Measurements from ENCODE around the gene RAET1G. TPM values are rescaled to one million over a fixed set of nuclear protein-coding genes. Genes with fewer than 3 reads are reported as not detected.
"Not testable (repeated sequence)": the region's sequence is repeated elsewhere in the genome, so short reads cannot be mapped to it uniquely, and the experiment has no call there.

Gene RAET1G
- total RNA-seq, 1 donor: not detected

- H3K4me3 ChIP-seq (ENCODE audit: low read length); H3K9me3 ChIP-seq (ENCODE audit: low read depth, low read length): not testable (repeated sequence)
- Histone ChIP-seq H3K4me1 (ENCODE audit: insufficient read depth, low read length) (peaks cover 18% of the 10 kb centered on the region), H3K27me3 (ENCODE audit: insufficient read depth, low read length) (peaks cover 80% of the 10 kb centered on the region)
Measured at GRCh38 chr6:149959806-149960205, 36.9 kb upstream of the RAET1G start.

DNA sequence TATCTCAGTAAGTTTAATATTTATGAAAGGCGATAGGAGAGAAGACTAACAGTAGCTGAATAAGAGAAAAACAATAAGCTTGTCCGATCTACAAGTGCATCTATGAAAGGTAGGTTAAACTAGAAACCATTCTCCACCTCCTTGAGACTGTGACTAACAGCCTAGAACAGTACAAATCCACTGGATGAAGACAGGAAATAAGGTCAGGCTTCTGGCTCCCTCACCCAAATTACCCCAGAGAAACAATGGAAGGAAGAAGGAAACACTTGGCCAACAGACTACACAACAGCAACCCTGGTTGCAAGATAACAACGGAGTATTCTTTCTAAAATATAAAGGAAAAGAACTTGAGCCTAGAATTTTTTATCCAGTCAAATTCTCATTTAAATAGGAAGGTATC lies 35.2 kb upstream of the RAET1G start:
- H3K27me3 ChIP-seq (ENCODE audit: insufficient read depth, low read length): peaks cover 74% of the 10 kb centered on the region
- H3K9me3 ChIP-seq (ENCODE audit: low read depth, low read length); H3K4me3 ChIP-seq (ENCODE audit: low read length); H3K4me1 ChIP-seq (ENCODE audit: insufficient read depth, low read length): not testable (repeated sequence)

DNA sequence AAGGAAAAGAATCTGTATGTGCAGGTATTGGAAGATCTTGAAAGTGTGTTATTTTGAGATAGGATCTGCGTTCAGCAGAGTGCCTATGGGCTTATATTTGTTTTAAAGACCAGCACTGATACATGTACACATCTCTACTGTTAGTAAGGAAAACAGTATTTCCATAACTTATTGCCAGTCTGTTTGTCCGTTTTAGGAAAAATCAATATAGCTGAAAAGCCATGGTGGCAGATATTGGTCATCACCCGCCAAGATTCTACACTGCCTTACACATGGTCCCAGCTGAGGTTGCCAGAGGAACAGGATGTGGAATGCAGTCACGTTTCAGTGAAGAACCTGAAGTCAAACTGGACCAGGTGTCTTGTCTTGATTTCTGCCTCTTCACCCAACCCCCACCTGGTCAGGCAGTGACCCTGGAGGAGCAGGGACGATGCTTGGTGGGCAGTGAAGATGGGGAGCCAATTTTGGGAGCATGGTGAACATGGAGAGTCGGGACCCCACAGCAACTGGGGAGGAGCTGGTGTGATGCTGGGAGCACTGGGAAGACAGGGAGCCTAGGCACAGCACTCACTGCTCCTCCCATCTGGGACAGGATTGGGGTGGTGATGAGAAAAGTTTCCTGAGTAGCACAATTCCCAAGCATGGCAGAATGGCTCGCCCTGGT lies 32.9 kb upstream of the RAET1G start:
- H3K4me3 ChIP-seq (ENCODE audit: low read length); H3K4me1 ChIP-seq (ENCODE audit: insufficient read depth, low read length); H3K9me3 ChIP-seq (ENCODE audit: low read depth, low read length): not testable (repeated sequence)
- peaks cover 77% of the 10 kb centered on the region for H3K27me3 ChIP-seq (ENCODE audit: insufficient read depth, low read length)

DNA sequence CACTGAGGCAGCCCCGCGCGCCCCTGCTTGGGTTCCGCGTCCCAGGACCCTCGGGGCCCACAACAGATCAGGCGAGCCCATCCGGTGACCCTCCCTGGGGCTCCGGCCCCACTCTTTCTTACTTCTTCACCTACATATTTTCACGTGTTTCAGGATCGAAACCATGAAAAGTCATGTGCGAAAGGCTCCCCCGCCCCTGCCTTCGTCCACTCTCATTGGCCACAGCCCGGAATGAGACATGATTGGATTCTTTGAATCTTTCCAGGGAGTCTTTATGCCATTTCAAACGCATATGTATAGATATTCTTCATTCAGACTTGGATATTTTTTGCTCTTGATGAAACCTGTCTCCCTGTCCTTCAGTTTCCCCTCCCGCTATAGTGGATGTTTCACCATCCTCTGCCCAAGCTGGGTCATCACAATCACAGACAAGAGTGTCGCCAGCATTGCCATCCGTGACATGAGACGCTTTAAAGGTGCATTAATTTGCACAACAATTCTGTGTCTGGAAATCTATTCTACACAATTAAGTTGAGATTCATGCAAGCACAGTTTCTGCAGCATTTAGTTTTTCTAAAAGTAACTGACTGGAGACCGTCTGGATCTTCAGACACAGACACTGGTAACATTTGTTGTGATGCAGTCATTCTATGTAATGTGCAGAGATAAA lies 32.2 kb upstream of the RAET1G start:
- H3K4me1 ChIP-seq (ENCODE audit: insufficient read depth, low read length); H3K9me3 ChIP-seq (ENCODE audit: low read depth, low read length); H3K4me3 ChIP-seq (ENCODE audit: low read length): not testable (repeated sequence)
- H3K27me3 ChIP-seq (ENCODE audit: insufficient read depth, low read length): peaks cover 78% of the 10 kb centered on the region

GRCh38 chr6:149954328-149954983 lies 31.5 kb upstream of the RAET1G start:
- H3K9me3 ChIP-seq (ENCODE audit: low read depth, low read length); H3K4me3 ChIP-seq (ENCODE audit: low read length); H3K4me1 ChIP-seq (ENCODE audit: insufficient read depth, low read length): not testable (repeated sequence)
- H3K27me3 ChIP-seq (ENCODE audit: insufficient read depth, low read length): peaks cover 81% of the 10 kb centered on the region

GRCh38 chr6:149953934-149954327 lies 31.0 kb upstream of the RAET1G start:
- not testable (repeated sequence) for H3K4me1 ChIP-seq (ENCODE audit: insufficient read depth, low read length); H3K9me3 ChIP-seq (ENCODE audit: low read depth, low read length); H3K4me3 ChIP-seq (ENCODE audit: low read length)
- H3K27me3 ChIP-seq (ENCODE audit: insufficient read depth, low read length): peaks cover 80% of the 10 kb centered on the region

- not testable (repeated sequence) for H3K4me1 ChIP-seq (ENCODE audit: insufficient read depth, low read length); H3K9me3 ChIP-seq (ENCODE audit: low read depth, low read length); H3K4me3 ChIP-seq (ENCODE audit: low read length)
- H3K27me3 ChIP-seq (ENCODE audit: insufficient read depth, low read length): peaks cover 82% of the 10 kb centered on the region
Measured at GRCh38 chr6:149953390-149953789, 30.5 kb upstream of the RAET1G start.

GRCh38 chr6:149951626-149952025 lies 28.7 kb upstream of the RAET1G start:
- Histone ChIP-seq H3K27me3 (ENCODE audit: insufficient read depth, low read length) (peaks cover 68% of the 10 kb centered on the region), H3K4me1 (ENCODE audit: insufficient read depth, low read length) (no peaks in the 10 kb centered on the region), H3K9me3 (ENCODE audit: low read depth, low read length) (no peaks in the 10 kb centered on the region), H3K4me3 (ENCODE audit: low read length) (no peak overlapping the region)

GRCh38 chr6:149951096-149951495 lies 28.2 kb upstream of the RAET1G start:
- H3K27me3 ChIP-seq (ENCODE audit: insufficient read depth, low read length): peaks cover 64% of the 10 kb centered on the region

DNA sequence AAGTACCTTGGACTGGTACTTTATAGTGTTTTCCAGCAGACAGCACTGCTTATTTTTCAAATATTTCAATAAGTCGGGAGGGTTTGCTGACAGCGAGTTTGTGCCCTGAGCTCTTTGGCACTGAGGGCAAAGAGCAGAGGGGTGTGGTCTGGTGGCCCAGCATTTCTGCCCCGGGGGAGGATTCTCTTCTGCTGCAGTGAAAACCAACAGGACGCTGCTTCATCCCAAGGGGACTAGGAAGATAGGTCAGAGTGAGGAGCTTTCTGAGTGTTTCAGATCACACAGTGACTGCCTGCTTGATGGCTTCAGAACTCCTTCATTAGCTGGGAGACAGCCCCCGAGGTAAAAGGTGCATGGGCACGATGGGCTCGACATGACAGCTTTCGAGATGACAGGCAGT lies 27.5 kb upstream of the RAET1G start:
- no peaks in the 10 kb centered on the region for H3K9me3 ChIP-seq (ENCODE audit: low read depth, low read length)
- peaks cover 57% of the 10 kb centered on the region for H3K27me3 ChIP-seq (ENCODE audit: insufficient read depth, low read length)
- no peak overlapping the region for H3K4me3 ChIP-seq (ENCODE audit: low read length)
- H3K4me1 ChIP-seq (ENCODE audit: insufficient read depth, low read length): no peaks in the 10 kb centered on the region

More at GRCh38 chr6:149951096-149951495, 28.2 kb upstream of the RAET1G start:
- no peaks in the 10 kb centered on the region for H3K9me3 ChIP-seq (ENCODE audit: low read depth, low read length)
- H3K4me3 ChIP-seq (ENCODE audit: low read length): no peak overlapping the region
- no peaks in the 10 kb centered on the region for H3K4me1 ChIP-seq (ENCODE audit: insufficient read depth, low read length)

GRCh38 chr6:149948616-149949015 lies 25.7 kb upstream of the RAET1G start:
- no peaks in the 10 kb centered on the region for H3K9me3 ChIP-seq (ENCODE audit: low read depth, low read length)
- no peaks in the 10 kb centered on the region for H3K4me1 ChIP-seq (ENCODE audit: insufficient read depth, low read length)
- peaks cover 50% of the 10 kb centered on the region for H3K27me3 ChIP-seq (ENCODE audit: insufficient read depth, low read length)
- no peak overlapping the region for H3K4me3 ChIP-seq (ENCODE audit: low read length)

DNA sequence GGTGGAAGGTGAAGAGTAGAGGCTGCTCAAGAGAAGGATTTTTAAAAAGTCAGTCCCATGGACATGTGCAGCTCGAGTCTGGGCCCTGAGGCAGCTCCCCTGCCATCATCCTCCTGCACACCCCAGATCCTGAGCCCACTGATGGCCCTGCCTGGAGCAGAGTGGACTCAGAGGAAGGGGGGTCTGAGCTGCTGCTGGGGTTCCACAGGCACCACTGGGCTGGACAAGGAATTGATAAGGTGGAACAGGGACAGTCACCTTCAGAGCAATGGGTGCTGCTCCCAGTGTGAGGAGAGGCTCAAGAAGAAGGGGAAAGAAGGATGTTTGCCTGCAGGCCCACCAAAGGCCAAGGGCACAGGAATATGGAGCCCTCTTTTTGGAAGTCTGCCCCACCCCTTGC lies 25.1 kb upstream of the RAET1G start:
- Histone ChIP-seq H3K27me3 (ENCODE audit: insufficient read depth, low read length) (peaks cover 44% of the 10 kb centered on the region), H3K4me3 (ENCODE audit: low read length) (no peak overlapping the region), H3K4me1 (ENCODE audit: insufficient read depth, low read length) (no peaks in the 10 kb centered on the region), H3K9me3 (ENCODE audit: low read depth, low read length) (no peaks in the 10 kb centered on the region)

DNA sequence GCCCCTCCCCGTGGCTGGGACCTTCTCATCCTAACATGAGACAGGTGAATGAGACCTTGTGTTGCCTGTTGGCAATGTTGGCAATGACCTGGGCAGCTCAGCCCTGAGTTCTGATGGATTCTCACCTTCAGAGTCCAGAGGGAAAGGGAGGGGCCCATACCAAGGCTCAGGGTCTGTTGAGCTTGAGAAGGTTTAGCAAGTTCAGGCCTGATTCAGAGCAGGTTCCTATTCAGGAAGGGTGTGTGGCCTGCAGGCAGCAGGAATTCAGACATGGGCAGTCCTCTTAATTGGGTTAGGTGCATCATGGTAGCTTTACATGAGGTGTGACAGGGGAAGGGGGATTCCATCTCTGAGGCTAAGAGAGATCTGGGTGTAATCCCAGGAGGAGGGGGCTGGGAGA lies 24.6 kb upstream of the RAET1G start:
- H3K4me1 ChIP-seq (ENCODE audit: insufficient read depth, low read length); H3K4me3 ChIP-seq (ENCODE audit: low read length); H3K9me3 ChIP-seq (ENCODE audit: low read depth, low read length): not testable (repeated sequence)
- peaks cover 40% of the 10 kb centered on the region for H3K27me3 ChIP-seq (ENCODE audit: insufficient read depth, low read length)

GRCh38 chr6:149946631-149947030 lies 23.7 kb upstream of the RAET1G start:
- not testable (repeated sequence) for H3K4me3 ChIP-seq (ENCODE audit: low read length); H3K9me3 ChIP-seq (ENCODE audit: low read depth, low read length)
- peaks cover 37% of the 10 kb centered on the region for H3K27me3 ChIP-seq (ENCODE audit: insufficient read depth, low read length)

GRCh38 chr6:149945276-149945675 lies 22.4 kb upstream of the RAET1G start:
- Histone ChIP-seq H3K4me1 (ENCODE audit: insufficient read depth, low read length) (peaks cover 18% of the 10 kb centered on the region), H3K27me3 (ENCODE audit: insufficient read depth, low read length) (peaks cover 37% of the 10 kb centered on the region)
- not testable (repeated sequence) for H3K9me3 ChIP-seq (ENCODE audit: low read depth, low read length); H3K4me3 ChIP-seq (ENCODE audit: low read length)

More at GRCh38 chr6:149946631-149947030, 23.7 kb upstream of the RAET1G start:
- not testable (repeated sequence) for H3K4me1 ChIP-seq (ENCODE audit: insufficient read depth, low read length)

DNA sequence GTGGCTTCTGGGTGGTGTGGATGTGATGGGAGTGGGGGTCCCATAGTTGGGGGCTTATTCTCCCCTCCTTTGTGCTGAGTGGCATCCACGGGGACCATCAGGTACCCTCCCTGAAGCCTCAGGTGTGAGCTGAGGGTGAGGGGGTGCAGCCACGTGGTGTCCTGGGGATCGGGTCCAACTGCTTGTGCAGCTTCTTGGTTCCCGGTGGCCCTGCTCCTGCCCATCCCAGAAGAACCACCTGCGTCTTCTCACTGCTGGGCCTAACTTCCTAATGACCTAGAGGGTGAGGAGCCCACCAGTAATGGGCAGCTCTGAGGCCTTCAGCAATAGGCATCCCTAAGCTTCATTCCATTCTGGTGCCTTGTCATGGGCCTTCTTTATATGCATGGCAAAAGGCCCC lies 20.4 kb upstream of the RAET1G start:
- H3K4me3 ChIP-seq (ENCODE audit: low read length); H3K9me3 ChIP-seq (ENCODE audit: low read depth, low read length): not testable (repeated sequence)
- H3K4me1 ChIP-seq (ENCODE audit: insufficient read depth, low read length): peaks cover 29% of the 10 kb centered on the region
- peaks cover 39% of the 10 kb centered on the region for H3K27me3 ChIP-seq (ENCODE audit: insufficient read depth, low read length)

All from mononuclear cell (primary cell).